PFSK-1 (cell line): ENCODE results near the gene PPFIA3.

Experiments
- FOXP2 ChIP-seq: optimal IDR thresholded peaks from 2 replicates; pipeline ENCODE3; 2011; ENCODE audit warnings: borderline replicate concordance, control low read depth, inconsistent platforms; ENCODE audit not compliant: insufficient read depth; ENCODE audit errors: extremely low read length, extremely low read depth
- POLR2AphosphoS5 ChIP-seq: IDR thresholded peaks from 2 replicates; pipeline ENCODE4 v1.6.1; 2012; ENCODE audit warnings: low read depth, mild to moderate bottlenecking, control low read depth, low read length, moderate library complexity
- SIN3A ChIP-seq: IDR thresholded peaks from 2 replicates; pipeline ENCODE4 v1.6.1; 2012; ENCODE audit warnings: mild to moderate bottlenecking, low read length, moderate library complexity, borderline replicate concordance; ENCODE audit not compliant: insufficient read depth
- TAF1 ChIP-seq: IDR thresholded peaks from 2 replicates; pipeline ENCODE4 v1.6.1; 2012; ENCODE audit warnings: low read length, control low read depth, borderline replicate concordance; ENCODE audit not compliant: insufficient read depth
- TF ChIP-seq, protein P1 (sequence below), 2 experiments: IDR thresholded peaks; 2 replicates each; pipeline versions ENCODE4 v1.6.1 to v1.8.0; 2011 to 2012; ENCODE audit warnings: low read depth in 2 of 2, low read length in 2 of 2, control low read depth in 1 of 2, inconsistent platforms in 1 of 2, mild to moderate bottlenecking in 1 of 2, moderate library complexity in 1 of 2; ENCODE audit not compliant: insufficient read depth in 1 of 2

The PPFIA3 gene

DNA sequence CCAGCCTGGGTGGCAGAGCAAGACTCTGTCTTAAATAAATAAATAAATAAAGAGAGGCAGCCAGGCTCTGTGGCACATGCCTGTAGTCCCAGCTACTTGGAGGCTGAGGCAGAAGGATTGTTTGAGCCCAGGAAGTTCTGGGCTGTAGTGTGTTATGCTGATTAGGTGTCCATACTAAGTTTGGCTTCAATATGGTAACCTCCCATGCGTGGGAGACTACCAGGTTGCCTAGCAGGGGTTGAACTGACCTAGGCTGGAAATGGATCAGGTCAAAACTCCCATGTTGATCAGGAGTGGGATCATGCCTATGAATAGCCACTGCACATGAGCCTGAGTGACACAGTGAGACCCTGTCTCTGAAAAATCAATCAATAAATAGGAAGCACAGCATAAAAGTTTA, 38.1 kb upstream of the PPFIA3 start:
- TF ChIP-seq SIN3A (no peak), TAF1 (no peak), FOXP2 (no peak), POLR2AphosphoS5 (no peak)
- TF ChIP-seq, protein P1, sequence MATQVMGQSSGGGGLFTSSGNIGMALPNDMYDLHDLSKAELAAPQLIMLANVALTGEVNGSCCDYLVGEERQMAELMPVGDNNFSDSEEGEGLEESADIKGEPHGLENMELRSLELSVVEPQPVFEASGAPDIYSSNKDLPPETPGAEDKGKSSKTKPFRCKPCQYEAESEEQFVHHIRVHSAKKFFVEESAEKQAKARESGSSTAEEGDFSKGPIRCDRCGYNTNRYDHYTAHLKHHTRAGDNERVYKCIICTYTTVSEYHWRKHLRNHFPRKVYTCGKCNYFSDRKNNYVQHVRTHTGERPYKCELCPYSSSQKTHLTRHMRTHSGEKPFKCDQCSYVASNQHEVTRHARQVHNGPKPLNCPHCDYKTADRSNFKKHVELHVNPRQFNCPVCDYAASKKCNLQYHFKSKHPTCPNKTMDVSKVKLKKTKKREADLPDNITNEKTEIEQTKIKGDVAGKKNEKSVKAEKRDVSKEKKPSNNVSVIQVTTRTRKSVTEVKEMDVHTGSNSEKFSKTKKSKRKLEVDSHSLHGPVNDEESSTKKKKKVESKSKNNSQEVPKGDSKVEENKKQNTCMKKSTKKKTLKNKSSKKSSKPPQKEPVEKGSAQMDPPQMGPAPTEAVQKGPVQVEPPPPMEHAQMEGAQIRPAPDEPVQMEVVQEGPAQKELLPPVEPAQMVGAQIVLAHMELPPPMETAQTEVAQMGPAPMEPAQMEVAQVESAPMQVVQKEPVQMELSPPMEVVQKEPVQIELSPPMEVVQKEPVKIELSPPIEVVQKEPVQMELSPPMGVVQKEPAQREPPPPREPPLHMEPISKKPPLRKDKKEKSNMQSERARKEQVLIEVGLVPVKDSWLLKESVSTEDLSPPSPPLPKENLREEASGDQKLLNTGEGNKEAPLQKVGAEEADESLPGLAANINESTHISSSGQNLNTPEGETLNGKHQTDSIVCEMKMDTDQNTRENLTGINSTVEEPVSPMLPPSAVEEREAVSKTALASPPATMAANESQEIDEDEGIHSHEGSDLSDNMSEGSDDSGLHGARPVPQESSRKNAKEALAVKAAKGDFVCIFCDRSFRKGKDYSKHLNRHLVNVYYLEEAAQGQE (IDR thresholded peaks at IDR 0.05; ENCODE audit: insufficient read depth in 1 of 2, low read depth in 2 of 2, low read length in 2 of 2) = no peak

DNA sequence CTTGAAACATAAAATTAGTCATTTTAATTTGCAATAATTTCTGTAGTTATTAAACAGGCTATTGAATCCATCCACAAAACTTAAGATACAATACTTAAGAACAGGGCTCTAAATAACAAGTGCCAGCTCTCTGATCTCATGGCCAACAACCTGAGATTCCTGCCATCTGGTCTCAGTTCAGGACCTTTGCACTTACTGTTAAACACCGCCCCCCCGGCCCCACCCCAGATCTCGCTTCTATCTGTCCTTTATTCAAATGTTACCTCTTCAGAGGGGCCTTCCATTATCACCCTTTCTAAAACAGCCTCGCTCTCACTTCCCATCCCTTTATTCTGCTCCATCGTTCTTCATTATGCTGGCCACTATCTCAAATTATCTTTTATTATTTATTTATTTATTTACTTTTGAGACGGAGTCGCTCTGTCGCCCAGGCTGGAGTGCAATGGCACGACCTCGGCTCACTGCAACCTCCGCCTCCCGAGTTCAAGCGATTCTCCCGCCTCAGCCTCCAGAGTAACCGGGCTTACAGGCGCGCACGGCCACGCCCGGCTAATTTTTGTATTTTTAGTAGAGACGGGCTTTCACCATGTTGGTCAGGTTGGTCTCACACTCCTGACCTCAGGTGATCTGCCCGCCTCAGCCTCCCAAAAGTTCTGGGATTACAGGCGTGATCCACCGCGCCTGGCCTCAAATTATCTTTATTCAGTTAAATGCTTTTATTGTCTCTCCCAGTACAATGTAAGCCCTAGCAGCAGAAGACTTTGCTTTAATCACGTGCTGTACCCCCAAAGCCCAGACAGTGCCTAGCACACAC, 34.9 kb upstream of the PPFIA3 start:
- TF ChIP-seq TAF1 (no peak), POLR2AphosphoS5 (no peak), SIN3A (no peak), FOXP2 (no peak)
- TF ChIP-seq, protein P1 (IDR thresholded peaks at IDR 0.05; ENCODE audit: insufficient read depth in 1 of 2, low read depth in 2 of 2, low read length in 2 of 2) = no peak

DNA sequence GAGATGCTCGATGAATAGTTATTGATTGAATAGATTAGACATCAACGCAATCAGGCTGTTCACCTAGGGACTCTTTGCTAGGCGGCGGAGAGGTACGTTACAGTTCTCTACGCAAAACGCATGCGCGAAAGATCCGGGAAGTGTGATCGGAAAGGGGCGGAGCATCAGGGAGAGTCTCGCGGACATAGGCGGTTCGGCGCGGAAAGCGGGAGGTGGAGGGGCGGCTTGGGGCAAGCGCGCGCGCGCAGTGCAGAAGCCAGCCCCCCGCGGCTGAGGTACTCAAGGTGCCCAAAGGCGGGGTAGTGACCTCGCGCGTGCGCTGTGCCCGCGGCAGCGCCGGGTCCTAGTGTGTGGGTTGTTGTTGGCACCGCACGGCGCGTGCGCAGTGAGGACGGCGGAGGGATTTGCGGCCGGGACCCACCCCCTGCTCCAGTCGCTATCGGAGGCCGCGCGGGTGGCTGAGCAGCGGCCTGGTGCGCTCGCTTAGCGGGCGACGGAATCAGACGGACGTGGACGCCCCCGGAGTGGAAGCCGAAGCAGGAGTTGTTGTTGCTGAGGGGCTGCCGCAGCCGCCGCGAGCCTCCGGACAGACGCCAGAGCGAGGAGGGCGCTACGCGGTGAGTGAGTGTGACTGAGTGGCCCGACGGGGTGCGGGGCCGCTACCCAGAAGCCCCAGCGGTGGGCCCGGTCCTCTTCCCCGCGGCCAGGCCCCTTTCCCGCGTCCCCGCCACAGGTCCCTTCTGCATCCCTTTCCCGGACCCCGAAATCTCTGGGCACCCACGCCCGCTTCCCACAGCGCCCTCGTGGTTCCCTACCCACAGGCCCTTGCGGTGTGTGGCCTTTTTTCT, 34.1 kb upstream of the PPFIA3 start, which contains the start of gene SNRNP70:
SNRNP70 (plus strand) TSS at position 432 of the 848 bp plus-strand sequence. CDS start 964 bp downstream, outside the sequence.
- TF ChIP-seq, protein P1 (IDR thresholded peaks at IDR 0.05; ENCODE audit: insufficient read depth in 1 of 2, low read depth in 2 of 2, low read length in 2 of 2) = peak; percentile 31 to 60; a peak in 1 of 4 replicates
- peak; percentile 96 for TF ChIP-seq POLR2AphosphoS5
- TF ChIP-seq SIN3A = peak; percentile 67; the same call in 1 of the 2 replicates
- TF ChIP-seq FOXP2 = peak; percentile 92
- TF ChIP-seq TAF1 = peak; percentile 97

DNA sequence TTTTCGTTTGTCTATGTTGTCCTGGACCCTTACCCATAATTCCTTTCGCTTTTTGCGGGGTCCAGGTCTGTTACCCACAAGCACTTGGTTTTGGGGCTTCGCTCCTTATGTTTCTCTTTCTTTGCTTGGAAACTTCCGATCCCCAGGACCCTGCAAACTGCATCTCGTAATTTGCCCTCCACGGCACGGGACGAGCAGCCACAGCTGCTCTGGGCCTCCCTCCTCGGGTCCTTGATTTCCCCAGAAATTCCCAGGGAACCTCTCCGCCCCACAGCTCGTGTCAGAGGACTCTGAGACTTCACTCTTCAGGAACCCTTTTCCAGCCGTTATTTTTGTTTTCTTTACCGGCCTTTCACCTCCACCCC, 33.5 kb upstream of the PPFIA3 start:
- TF ChIP-seq TAF1 (no peak), POLR2AphosphoS5 (no peak; the same call in 1 of the 2 replicates), SIN3A (no peak), FOXP2 (no peak)
- TF ChIP-seq, protein P1 (IDR thresholded peaks at IDR 0.05; ENCODE audit: insufficient read depth in 1 of 2, low read depth in 2 of 2, low read length in 2 of 2) = no peak
